OCI-LY7 (cell line): ENCODE data around the gene PPIP5K2. TPM values are rescaled to one million over a fixed set of nuclear protein-coding genes. Genes with fewer than 3 reads are reported as not detected.
A peak's percentile ranks its signal among the peaks of the same experiment; 100 is the strongest.
"Not testable (repeated sequence)": the region's sequence is repeated elsewhere in the genome, so short reads cannot be mapped to it uniquely, and the experiment has no call there.

ENCODE experiments used
- BruUV-seq: library from RNA; stranded (reverse); fragments of 400-500 nt; replicated peaks from 2 replicates; lab custom pipeline; 2021; lab: Mats Ljungman, UMichigan
- CTCF ChIA-PET: fragments of 300-600 bp; sonication (Branson Sonifier 250); formaldehyde crosslinking; loops from one replicate; lab custom pipeline; 2022; ENCODE audit warnings: antibody characterized with exemption; ENCODE audit not compliant: unreplicated experiment; lab: Charles Lee
- POLR2A ChIA-PET: fragments of 300-600 bp; sonication (Branson Sonifier 250); formaldehyde crosslinking; loops from one replicate; lab custom pipeline; 2022; ENCODE audit warnings: antibody characterized with exemption; lab: Charles Lee
- DNase-seq: peaks from one replicate; pipeline ENCODE4 v3.0.0-alpha.2; 2015; ENCODE audit warnings: low spot score
- H2AFZ ChIP-seq: fragments of 200-600 bp; sonication (generic), shearing (Covaris generic); 2 replicates; pipeline ENCODE4 v1.6.1; 2014; ENCODE audit warnings: mild to moderate bottlenecking, antibody characterized with exemption, low read length, moderate library complexity
- H3K27ac ChIP-seq: fragments of 200-600 bp; sonication (generic); 2 replicates; pipeline ENCODE4 v1.5.1; 2014; ENCODE audit warnings: mixed run types, low read depth, mild to moderate bottlenecking, moderate library complexity, low read length, inconsistent platforms; ENCODE audit not compliant: poor library complexity, severe bottlenecking
- H3K36me3 ChIP-seq: fragments of 200-600 bp; sonication (generic); 2 replicates; pipeline ENCODE4 v1.6.1; 2014; ENCODE audit warnings: mild to moderate bottlenecking, antibody characterized with exemption, low read length, moderate library complexity, mixed read lengths; ENCODE audit not compliant: insufficient read depth
- H3K4me1 ChIP-seq: fragments of 200-600 bp; sonication (generic); 2 replicates; pipeline ENCODE4 v1.5.1; 2014; ENCODE audit warnings: mild to moderate bottlenecking, low read length; ENCODE audit not compliant: insufficient read depth, poor library complexity, severe bottlenecking
- H3K4me2 ChIP-seq: fragments of 200-600 bp; sonication (generic); 2 replicates; pipeline ENCODE4 v1.6.1; 2014; ENCODE audit warnings: mild to moderate bottlenecking, low read length
- H3K4me3 ChIP-seq: fragments of 200-600 bp; sonication (generic); 2 replicates; pipeline ENCODE4 v1.5.1; 2014; ENCODE audit warnings: mild to moderate bottlenecking, low read depth, low read length; ENCODE audit not compliant: poor library complexity, severe bottlenecking
- H3K79me2 ChIP-seq: fragments of 200-600 bp; sonication (generic); 2 replicates; pipeline ENCODE4 v1.6.1; 2016; ENCODE audit warnings: low read depth, mild to moderate bottlenecking, low read length, moderate library complexity, mixed read lengths; ENCODE audit not compliant: insufficient read depth
- H3K9me2 ChIP-seq: fragments of 200-600 bp; sonication (generic); 2 replicates; pipeline ENCODE4 v1.6.1; 2016; ENCODE audit warnings: mild to moderate bottlenecking, low read length, mixed read lengths; ENCODE audit not compliant: insufficient read depth
- H3K9me3 ChIP-seq: fragments of 200-600 bp; sonication (generic); 2 replicates; pipeline ENCODE4 v1.6.1; 2014; ENCODE audit warnings: mild to moderate bottlenecking, mixed run types, low read length, mixed read lengths
- H4K20me1 ChIP-seq: fragments of 200-600 bp; sonication (generic); 2 replicates; pipeline ENCODE4 v1.6.1; 2014; ENCODE audit warnings: mild to moderate bottlenecking, antibody characterized with exemption, low read length, moderate library complexity, mixed read lengths; ENCODE audit not compliant: insufficient read depth
- CTCF ChIP-seq: fragments of 200-600 bp; sonication (generic); conservative IDR thresholded peaks from 2 replicates; pipeline ENCODE4 v1.5.1; 2014; ENCODE audit warnings: mild to moderate bottlenecking, antibody characterized with exemption, low read length, moderate library complexity, mixed read lengths
- EZH2phosphoT487 ChIP-seq: fragments of 200-600 bp; sonication (generic); IDR thresholded peaks from 2 replicates; pipeline ENCODE4 v1.6.1; 2018; ENCODE audit warnings: low read depth, borderline replicate concordance, mild to moderate bottlenecking, mixed run types, antibody characterized with exemption, low read length, moderate library complexity, mixed read lengths
- intact Hi-C: fragments of 100-400 bp; cut with micrococcal nuclease; formaldehyde crosslinking; loops from one replicate; pipeline ENCODE4 v1.10.0; 2022; ENCODE audit not compliant: unreplicated experiment
- total RNA-seq, 2 experiments: library from RNA; depleted of rRNA in 1 of 2; stranded (reverse); fragments of >200 nt in 1 of 2; shearing (Covaris generic) in 1 of 2; gene quantifications; 2 replicates each; pipeline ENCODE4 v1.2.3, GENCODE V29; 2014 to 2022

Gene PPIP5K2
- total RNA-seq, 2 experiments from 2014 or later, result 45.5 to 80.0 TPM

- Histone ChIP-seq H4K20me1 (no peaks in the 10 kb centered on the region), H3K4me2 (no peak overlapping the region), H3K4me3 (no peak overlapping the region), H3K79me2 (no peaks in the 10 kb centered on the region), H2AFZ (no peak overlapping the region), H3K4me1 (no peaks in the 10 kb centered on the region), H3K36me3 (peaks cover 67% of the 10 kb centered on the region), H3K9me3 (no peaks in the 10 kb centered on the region), H3K27ac (no peak overlapping the region), H3K9me2 (no peaks in the 10 kb centered on the region; the same call in 1 of the 2 replicates)
- POLR2A ChIA-PET, result interaction anchor here (0.8 to 1.1 kb wide), 2 partner anchors 10 to 38 kb away, joined by 3 read pairs; no protein-coding TSS in a partner anchor
- BruUV-seq, result no TSS peak
- no peak for TF ChIP-seq CTCF
- no peak for TF ChIP-seq EZH2phosphoT487
- intact Hi-C loops, result no loop called here
- CTCF ChIA-PET, result no interaction called here
- DNase-seq, result no peak
Measured at GRCh38 chr5:103135461-103135860, 15.4 kb downstream of the PPIP5K2 start.

- H4K20me1 ChIP-seq, result no peaks in the 10 kb centered on the region
- intact Hi-C loops, result no loop called here
- no peak for DNase-seq
- ChIA-PET POLR2A (interaction anchor here (0.6 to 1.3 kb wide), 3 partner anchors 9 to 1576 kb away, joined by 3 to 5 read pairs (median 5); partner anchors contain the start of genes GIN1 and PPIP5K2), CTCF (interaction anchor here (1.3 kb wide), 1 partner anchor 70 kb away, joined by 3 read pairs; no protein-coding TSS in a partner anchor)
- H3K27ac ChIP-seq, result no peak overlapping the region
- no peaks in the 10 kb centered on the region for H3K4me1 ChIP-seq
- H3K9me3 ChIP-seq, result no peaks in the 10 kb centered on the region
- H3K36me3 ChIP-seq, result peaks cover 66% of the 10 kb centered on the region
- no peak overlapping the region for H3K4me2 ChIP-seq
- H2AFZ ChIP-seq, result no peak overlapping the region
- no peaks in the 10 kb centered on the region for H3K79me2 ChIP-seq
- H3K4me3 ChIP-seq, result no peak overlapping the region
- no TSS peak for BruUV-seq
- no peaks in the 10 kb centered on the region; the same call in 1 of the 2 replicates for H3K9me2 ChIP-seq
- TF ChIP-seq CTCF (no peak), EZH2phosphoT487 (no peak)
Measured at GRCh38 chr5:103138202-103138690, 18.1 kb downstream of the PPIP5K2 start.

GRCh38 chr5:103139264-103139865 lies 19.3 kb downstream of the PPIP5K2 start:
- Histone ChIP-seq H3K9me3 (no peaks in the 10 kb centered on the region), H3K27ac (no peak overlapping the region), H3K79me2 (no peaks in the 10 kb centered on the region), H3K4me1 (no peaks in the 10 kb centered on the region), H3K4me2 (no peak overlapping the region), H3K4me3 (no peak overlapping the region), H4K20me1 (no peaks in the 10 kb centered on the region), H3K9me2 (no peaks in the 10 kb centered on the region), H3K36me3 (peaks cover 63% of the 10 kb centered on the region), H2AFZ (no peak overlapping the region)
- ChIA-PET POLR2A (interaction anchor here (1.1 kb wide), 1 partner anchor 271 kb away, joined by 3 read pairs; no protein-coding TSS in a partner anchor), CTCF (interaction anchor here (0.6 kb wide), 2 partner anchors 19 to 359 kb away, joined by 3 to 4 read pairs; partner anchors contain the start of genes GIN1 and PPIP5K2)
- peak; percentile 99 for TF ChIP-seq CTCF
- TF ChIP-seq EZH2phosphoT487, result no peak
- DNase-seq, result peak; percentile 79
- intact Hi-C loops, result loop anchor here (1.0 kb wide), 1 partner anchor 359 kb away; no protein-coding TSS in a partner anchor
- BruUV-seq, result no TSS peak

GRCh38 chr5:103142132-103142531 lies 22.0 kb downstream of the PPIP5K2 start:
- H3K4me1 ChIP-seq, H2AFZ ChIP-seq, BruUV-seq, H3K9me2 ChIP-seq, intact Hi-C loops, H3K9me3 ChIP-seq, DNase-seq, H3K4me2 ChIP-seq, H3K4me3 ChIP-seq, H3K27ac ChIP-seq, CTCF ChIA-PET, H3K79me2 ChIP-seq, H4K20me1 ChIP-seq: not testable (repeated sequence)
- H3K36me3 ChIP-seq, result peaks cover 39% of the 10 kb centered on the region
- POLR2A ChIA-PET, result interaction anchor here (1.3 kb wide), 1 partner anchor 13 kb away, joined by 3 read pairs; no protein-coding TSS in a partner anchor
